Right renal pelvis (tissue), 4 donors: ENCODE data around the gene CASQ1. TPM values are rescaled to one million over a fixed set of nuclear protein-coding genes. Genes with fewer than 3 reads are reported as not detected.

Experiments used
- DNase-seq, 4 donors: peaks; one replicate each; pipeline ENCODE4 v3.0.0-alpha.2; 2013; ENCODE audit warnings: low read depth in 4 of 4, low spot score in 3 of 4, missing footprints in 1 of 4
- polyA plus RNA-seq, 4 donors: library from polyadenylated mRNA; unstranded; fragments of 120-200 nt; gene quantifications; one replicate each; pipeline ENCODE4 v1.2.1, GENCODE V29; 2013; ENCODE audit not compliant: insufficient read length in 4 of 4

The CASQ1 gene
- under 1 TPM in 3 of 4 donors, not detected in 1; 0.21 to 0.53 (median 0.47) TPM for polyA plus RNA-seq

- no peak for DNase-seq
These were observed at the start of gene CASQ1 for GRCh38 chr1:160189649-160190625. CASQ1 (plus strand) TSS chr1:160190575; CDS start chr1:160190752, 177 bp downstream.

- no peak for DNase-seq
These were observed 46.7 kb upstream of the CASQ1 start for GRCh38 chr1:160143695-160144094.

- DNase-seq: no peak
These were observed 45.5 kb upstream of the CASQ1 start for GRCh38 chr1:160144921-160145320.

GRCh38 chr1:160146107-160146506, 44.3 kb upstream of the CASQ1 start:
- no peak for DNase-seq

GRCh38 chr1:160148121-160148520, 42.3 kb upstream of the CASQ1 start:
- DNase-seq: no peak

- no peak for DNase-seq
These were observed 41.1 kb upstream of the CASQ1 start for GRCh38 chr1:160149233-160149632.

- DNase-seq: no peak
These were observed 40.7 kb upstream of the CASQ1 start for GRCh38 chr1:160149716-160150115.

- no peak for DNase-seq
These were observed 39.1 kb upstream of the CASQ1 start, which contains the start of gene ATP1A4 for GRCh38 chr1:160151303-160151702. ATP1A4 (plus strand) TSS chr1:160151603; CDS start chr1:160152041, 438 bp downstream.

- DNase-seq: no peak
These were observed 35.6 kb upstream of the CASQ1 start for GRCh38 chr1:160154790-160155189.

GRCh38 chr1:160156361-160156760, 34.0 kb upstream of the CASQ1 start:
- no peak for DNase-seq

- no peak for DNase-seq
These were observed 33.2 kb upstream of the CASQ1 start for GRCh38 chr1:160157174-160157573.

GRCh38 chr1:160158031-160158430, 32.3 kb upstream of the CASQ1 start:
- DNase-seq: no peak

GRCh38 chr1:160158534-160158933, 31.8 kb upstream of the CASQ1 start:
- DNase-seq: no peak

- DNase-seq: no peak
These were observed 30.5 kb upstream of the CASQ1 start for GRCh38 chr1:160159846-160160245.

- no peak for DNase-seq
These were observed 28.2 kb upstream of the CASQ1 start for GRCh38 chr1:160161965-160162705.

GRCh38 chr1:160162931-160163330, 27.4 kb upstream of the CASQ1 start:
- DNase-seq: no peak

- DNase-seq: no peak
These were observed 26.8 kb upstream of the CASQ1 start for GRCh38 chr1:160163615-160164014.

GRCh38 chr1:160164121-160164520, 26.3 kb upstream of the CASQ1 start:
- DNase-seq: no peak

GRCh38 chr1:160166166-160166868, 24.1 kb upstream of the CASQ1 start:
- DNase-seq: no peak

GRCh38 chr1:160167056-160167455, 23.3 kb upstream of the CASQ1 start:
- DNase-seq: no peak

- DNase-seq: no peak
These were observed 22.8 kb upstream of the CASQ1 start for GRCh38 chr1:160167580-160167979.
